ENCODE results near the gene PLXNC1. TPM values are rescaled to one million over a fixed set of nuclear protein-coding genes. Genes with fewer than 3 reads are reported as not detected.

The PLXNC1 gene
- total and polyA plus RNA-seq, 2 experiments from 2014 or later, result 2.9 to 4.1 TPM

GRCh38 chr12:94242901-94243300 lies 94.5 kb downstream of the PLXNC1 start:
- no peak for TF ChIP-seq CTCF (IDR thresholded peaks at IDR 0.05; ENCODE audit: low read depth, low read length)

GRCh38 chr12:94244165-94245133 lies 96.1 kb downstream of the PLXNC1 start:
- H3K9me3 ChIP-seq (ENCODE audit: low read depth), result no peaks in the 10 kb centered on the region
- no peak for DNase-seq (ENCODE audit: low read depth in 1 of 2, low spot score in 1 of 2)
- no peaks in the 10 kb centered on the region for H3K4me1 ChIP-seq (ENCODE audit: low read depth)
- TF ChIP-seq CTCF (IDR thresholded peaks at IDR 0.05; ENCODE audit: low read depth, low read length), result no peak
- H3K4me3 ChIP-seq, result no peak overlapping the region
- H3K27me3 ChIP-seq, result no peaks in the 10 kb centered on the region
- H3K36me3 ChIP-seq, result no peaks in the 10 kb centered on the region
- no peak overlapping the region for H3K27ac ChIP-seq

More at GRCh38 chr12:94242901-94243300, 94.5 kb downstream of the PLXNC1 start:
- H3K27me3 ChIP-seq, result no peaks in the 10 kb centered on the region
- no peaks in the 10 kb centered on the region for H3K4me1 ChIP-seq (ENCODE audit: low read depth)
- no peaks in the 10 kb centered on the region for H3K36me3 ChIP-seq
- H3K27ac ChIP-seq, result no peak overlapping the region
- DNase-seq (ENCODE audit: low read depth in 1 of 2, low spot score in 1 of 2), result no peak
- H3K4me3 ChIP-seq, result no peak overlapping the region
- no peaks in the 10 kb centered on the region for H3K9me3 ChIP-seq (ENCODE audit: low read depth)

- no peak for DNase-seq (ENCODE audit: low read depth in 1 of 2, low spot score in 1 of 2)
- Histone ChIP-seq H3K4me1 (ENCODE audit: low read depth) (no peaks in the 10 kb centered on the region), H3K27me3 (no peaks in the 10 kb centered on the region), H3K36me3 (no peaks in the 10 kb centered on the region), H3K27ac (no peak overlapping the region), H3K4me3 (no peak overlapping the region), H3K9me3 (ENCODE audit: low read depth) (no peaks in the 10 kb centered on the region)
- TF ChIP-seq CTCF (IDR thresholded peaks at IDR 0.05; ENCODE audit: low read depth, low read length), result no peak
These were observed 97.4 kb downstream of the PLXNC1 start for GRCh38 chr12:94245631-94246383.

GRCh38 chr12:94247246-94247645 lies 98.9 kb downstream of the PLXNC1 start:
- Histone ChIP-seq H3K4me3 (no peak overlapping the region), H3K36me3 (no peaks in the 10 kb centered on the region)

More at GRCh38 chr12:94247246-94247645, 98.9 kb downstream of the PLXNC1 start:
- no peak overlapping the region for H3K27ac ChIP-seq
- H3K27me3 ChIP-seq, result no peaks in the 10 kb centered on the region
- no peaks in the 10 kb centered on the region for H3K4me1 ChIP-seq (ENCODE audit: low read depth)
- no peaks in the 10 kb centered on the region for H3K9me3 ChIP-seq (ENCODE audit: low read depth)
- no peak for TF ChIP-seq CTCF (IDR thresholded peaks at IDR 0.05; ENCODE audit: low read depth, low read length)
- no peak for DNase-seq (ENCODE audit: low read depth in 1 of 2, low spot score in 1 of 2)

Data from cardiac muscle cell (in vitro differentiated cells and primary cell).